ENCODE results near the gene ZBTB39.

Gene ZBTB39

DNA sequence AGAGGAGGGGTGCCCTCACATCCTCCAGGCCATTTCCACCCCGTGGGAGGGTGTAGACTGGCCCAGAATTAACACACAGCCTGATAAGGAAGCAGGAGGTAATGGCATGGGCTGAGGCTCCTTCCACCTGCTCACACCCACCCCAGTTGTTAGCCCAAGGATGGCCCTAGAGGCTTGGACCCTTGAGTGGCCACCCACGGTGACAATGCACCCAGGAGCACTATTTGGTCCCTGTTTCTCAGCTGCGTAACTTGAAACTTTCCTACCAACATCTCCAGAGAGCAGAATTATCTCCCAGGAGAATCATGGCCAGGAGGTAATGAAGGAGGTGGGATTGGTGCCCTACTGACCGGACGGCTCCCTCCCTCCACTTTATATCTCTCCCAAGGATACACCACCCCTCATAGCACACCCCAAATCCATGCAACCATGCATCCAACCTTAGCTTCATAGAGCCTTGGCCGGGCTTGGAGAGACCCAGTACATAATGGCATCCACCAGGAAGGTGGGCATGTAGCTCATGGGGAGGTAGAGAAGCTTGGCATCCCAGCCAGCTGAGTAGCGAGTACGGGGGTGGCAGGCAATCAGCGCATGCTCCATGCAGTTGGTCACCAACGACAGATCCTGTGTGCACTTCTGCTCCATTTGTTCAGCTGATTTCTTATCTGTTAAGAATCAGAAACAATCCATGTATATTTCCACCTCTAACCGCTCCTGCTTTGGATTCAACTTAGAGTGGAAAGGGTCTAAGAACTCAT, 54.6 kb downstream of the ZBTB39 start:
- ChIA-PET CTCF (interaction anchor here (1.3 kb wide), 1 partner anchor 80 kb away, joined by 4 read pairs; no protein-coding TSS in a partner anchor), POLR2A (no interaction called here)
- DNase-seq (ENCODE audit: extremely low spot score): no peak
- TF ChIP-seq, protein P1, sequence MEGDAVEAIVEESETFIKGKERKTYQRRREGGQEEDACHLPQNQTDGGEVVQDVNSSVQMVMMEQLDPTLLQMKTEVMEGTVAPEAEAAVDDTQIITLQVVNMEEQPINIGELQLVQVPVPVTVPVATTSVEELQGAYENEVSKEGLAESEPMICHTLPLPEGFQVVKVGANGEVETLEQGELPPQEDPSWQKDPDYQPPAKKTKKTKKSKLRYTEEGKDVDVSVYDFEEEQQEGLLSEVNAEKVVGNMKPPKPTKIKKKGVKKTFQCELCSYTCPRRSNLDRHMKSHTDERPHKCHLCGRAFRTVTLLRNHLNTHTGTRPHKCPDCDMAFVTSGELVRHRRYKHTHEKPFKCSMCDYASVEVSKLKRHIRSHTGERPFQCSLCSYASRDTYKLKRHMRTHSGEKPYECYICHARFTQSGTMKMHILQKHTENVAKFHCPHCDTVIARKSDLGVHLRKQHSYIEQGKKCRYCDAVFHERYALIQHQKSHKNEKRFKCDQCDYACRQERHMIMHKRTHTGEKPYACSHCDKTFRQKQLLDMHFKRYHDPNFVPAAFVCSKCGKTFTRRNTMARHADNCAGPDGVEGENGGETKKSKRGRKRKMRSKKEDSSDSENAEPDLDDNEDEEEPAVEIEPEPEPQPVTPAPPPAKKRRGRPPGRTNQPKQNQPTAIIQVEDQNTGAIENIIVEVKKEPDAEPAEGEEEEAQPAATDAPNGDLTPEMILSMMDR (IDR thresholded peaks at IDR 0.05; ENCODE audit: control extremely low read depth, extremely low read depth, low read depth, missing control alignments): no peak

DNA sequence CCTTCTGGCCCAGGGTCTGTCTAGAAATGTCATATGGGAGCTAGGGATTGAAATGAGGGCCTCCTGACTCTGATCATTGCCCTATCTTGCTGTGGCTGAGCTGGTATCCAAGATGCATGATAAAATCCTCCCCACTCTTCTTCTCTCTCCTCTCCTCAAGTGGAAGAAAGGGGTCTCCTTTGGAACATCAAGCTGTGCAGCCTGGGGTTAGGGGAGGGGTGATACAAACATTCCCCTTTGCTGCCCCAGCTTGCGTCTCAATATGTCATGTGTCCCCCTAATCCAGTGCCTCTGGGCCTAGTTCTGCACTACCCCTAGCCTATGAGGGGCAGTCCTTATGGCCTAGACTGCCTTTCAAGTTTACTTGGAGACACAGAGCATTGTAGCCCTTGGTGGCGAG, 57.5 kb downstream of the ZBTB39 start:
- no peak for DNase-seq (ENCODE audit: extremely low spot score)
- CTCF ChIA-PET: interaction anchor here (2.1 kb wide), 1 partner anchor 39 kb away, joined by 5 read pairs; no protein-coding TSS in a partner anchor
- POLR2A ChIA-PET: no interaction called here
- TF ChIP-seq, protein P1 (IDR thresholded peaks at IDR 0.05; ENCODE audit: control extremely low read depth, extremely low read depth, low read depth, missing control alignments): no peak

Data from GM10248 (cell line).